GM23248 (cell line): ENCODE results near the gene SEMA4D. TPM values are rescaled to one million over a fixed set of nuclear protein-coding genes. Genes with fewer than 3 reads are reported as not detected.

Experiments used
- DNase-seq: peaks from one replicate; pipeline ENCODE4 v3.0.0-alpha.2; 2015
- H2AFZ ChIP-seq: fragments of 200-600 bp; sonication (generic); 2 replicates; pipeline ENCODE4 v1.6.1; 2016; ENCODE audit warnings: antibody characterized with exemption
- H3F3A ChIP-seq: fragments of 200-600 bp; sonication (generic); 2 replicates; pipeline ENCODE4 v1.6.1; 2016; ENCODE audit warnings: mild to moderate bottlenecking, antibody characterized with exemption, mixed run types; ENCODE audit not compliant: insufficient read depth
- H3K27ac ChIP-seq: fragments of 200-600 bp; sonication (generic); 2 replicates; pipeline ENCODE4 v1.5.1; 2016; ENCODE audit warnings: mild to moderate bottlenecking
- H3K27me3 ChIP-seq: fragments of 200-600 bp; sonication (generic); replicated peaks from 2 replicates; pipeline ENCODE4 v1.6.1; 2016; ENCODE audit warnings: mild to moderate bottlenecking; ENCODE audit not compliant: insufficient read depth
- H3K36me3 ChIP-seq: fragments of 200-600 bp; sonication (generic); 2 replicates; pipeline ENCODE4 v1.6.1; 2016; ENCODE audit warnings: low read depth, mild to moderate bottlenecking
- H3K4me1 ChIP-seq: fragments of 200-600 bp; sonication (generic); 2 replicates; pipeline ENCODE4 v1.6.1; 2016; ENCODE audit warnings: mild to moderate bottlenecking; ENCODE audit not compliant: insufficient read depth
- H3K4me2 ChIP-seq: fragments of 200-600 bp; sonication (generic); one replicate; pipeline ENCODE4 v1.6.1; 2016; ENCODE audit warnings: mild to moderate bottlenecking; ENCODE audit not compliant: unreplicated experiment
- H3K4me3 ChIP-seq: fragments of 200-600 bp; sonication (generic); 2 replicates; pipeline ENCODE4 v1.5.1; 2016; ENCODE audit warnings: mild to moderate bottlenecking
- H3K79me2 ChIP-seq: fragments of 200-600 bp; sonication (generic); 2 replicates; pipeline ENCODE4 v1.6.1; 2016; ENCODE audit warnings: mild to moderate bottlenecking; ENCODE audit not compliant: insufficient read depth
- H3K9ac ChIP-seq: fragments of 200-600 bp; sonication (generic); 2 replicates; pipeline ENCODE4 v1.6.1; 2016; ENCODE audit warnings: mild to moderate bottlenecking
- H3K9me2 ChIP-seq: fragments of 200-600 bp; sonication (generic); 2 replicates; pipeline ENCODE4 v1.6.1; 2016; ENCODE audit warnings: mixed run types, mild to moderate bottlenecking, moderate library complexity; ENCODE audit not compliant: insufficient read depth
- H3K9me3 ChIP-seq: fragments of 200-600 bp; sonication (generic); one replicate; pipeline ENCODE4 v1.6.1; 2017; ENCODE audit warnings: low read depth
- H4K20me1 ChIP-seq: fragments of 200-600 bp; sonication (generic); 2 replicates; pipeline ENCODE4 v1.6.0; 2016; ENCODE audit not compliant: insufficient read depth
- EZH2 ChIP-seq: fragments of 200-600 bp; sonication (generic); IDR thresholded peaks from 2 replicates; pipeline ENCODE4 v1.6.1; 2018; ENCODE audit warnings: antibody characterized with exemption, mild to moderate bottlenecking; ENCODE audit not compliant: insufficient read depth, poor library complexity, severe bottlenecking
- EZH2phosphoT487 ChIP-seq: fragments of 200-600 bp; sonication (generic); IDR thresholded peaks from 2 replicates; pipeline ENCODE4 v1.6.1; 2018; ENCODE audit warnings: antibody characterized with exemption, moderate library complexity, mild to moderate bottlenecking, low read depth; ENCODE audit not compliant: insufficient read depth
- WGBS, 2 experiments: methylation state at CpG; one replicate each; pipeline ENCODE4 v1.1.6; 2015 to 2017; ENCODE audit warnings: low lambda C conversion rate in 2 of 2, low coverage in 1 of 2; ENCODE audit errors: missing lambda C conversion rate in 2 of 2; 5-methylcytosine and 5-hydroxymethylcytosine counted together
- in situ Hi-C: fragments of 300-500 bp; cut with MboI; formaldehyde crosslinking; loops from 2 replicates; pipeline ENCODE4 v1.15.0; 2020
- polyA plus RNA-seq: library from polyadenylated mRNA; unstranded; fragments of >200 nt; fragmentation: Nextera tagmentation; extraction: Ambion mirVana; gene quantifications from 2 replicates; pipeline ENCODE4 v1.2.1, GENCODE V29; 2016
- total RNA-seq: library from RNA; depleted of rRNA; stranded (reverse); fragments of >200 nt; shearing (Covaris generic); gene quantifications from 2 replicates; pipeline ENCODE4 v1.2.3, GENCODE V29; 2014

The SEMA4D gene
- total and polyA plus RNA-seq, 2 experiments from 2014 or later = 0.11 TPM

DNA sequence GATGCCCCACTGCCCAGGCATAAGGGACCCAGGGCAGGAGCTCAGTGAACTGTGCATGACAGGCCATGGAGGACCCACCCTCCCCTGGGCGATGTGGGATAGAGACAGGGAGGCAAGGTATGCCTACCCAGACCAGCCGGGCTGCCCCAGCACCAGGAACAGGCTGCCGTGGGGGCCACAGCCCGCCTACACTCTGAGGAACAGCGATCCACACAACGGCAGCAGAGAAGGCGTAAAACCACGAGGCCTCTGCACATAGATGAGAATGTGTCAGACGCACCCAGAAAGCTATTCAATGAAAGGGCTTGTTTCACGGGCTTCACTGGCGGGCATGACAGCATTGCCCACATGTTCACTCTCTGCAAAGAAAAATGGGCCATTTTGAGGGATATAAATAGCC lies 49.5 kb downstream of the SEMA4D start:
- WGBS, 2 experiments = 76% methylated on average over 11 of the region's 11 CpGs
- Histone ChIP-seq H3K9me3 (no peaks in the 10 kb centered on the region), H4K20me1 (no peaks in the 10 kb centered on the region), H3K27ac (no peak overlapping the region), H3K4me2 (no peak overlapping the region), H3F3A (no peaks in the 10 kb centered on the region), H3K79me2 (no peaks in the 10 kb centered on the region), H3K27me3 (no peaks in the 10 kb centered on the region), H3K9ac (no peak overlapping the region), H3K4me3 (no peak overlapping the region), H2AFZ (no peak overlapping the region), H3K9me2 (no peaks in the 10 kb centered on the region), H3K4me1 (no peaks in the 10 kb centered on the region), H3K36me3 (no peaks in the 10 kb centered on the region)
- in situ Hi-C loops = no loop called here
- TF ChIP-seq EZH2 = no peak
- TF ChIP-seq EZH2phosphoT487 = no peak
- DNase-seq = no peak

DNA sequence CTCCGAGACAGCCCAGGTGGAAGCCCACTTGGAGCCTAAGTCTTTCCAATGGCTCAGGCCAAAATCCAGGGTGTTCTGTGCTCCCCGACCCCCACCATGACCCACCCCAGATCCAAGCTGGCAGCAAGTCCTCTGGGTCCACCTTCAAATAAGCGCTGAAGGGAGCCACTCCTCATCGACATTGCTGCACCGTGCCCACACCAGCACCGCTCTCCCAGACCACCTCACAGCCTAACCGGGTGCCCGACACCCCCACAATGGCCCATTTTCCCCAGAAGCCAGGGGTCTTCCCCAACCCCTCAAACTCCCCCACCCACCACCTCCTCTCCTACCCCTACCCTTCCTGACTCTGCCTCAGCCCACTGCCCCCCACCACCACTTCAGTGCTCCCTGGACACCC lies 50.5 kb downstream of the SEMA4D start:
- in situ Hi-C loops = no loop called here
- Histone ChIP-seq H3K27me3 (no peaks in the 10 kb centered on the region), H3K79me2 (no peaks in the 10 kb centered on the region), H3K9me3 (no peaks in the 10 kb centered on the region), H3F3A (no peaks in the 10 kb centered on the region), H4K20me1 (no peaks in the 10 kb centered on the region), H3K9me2 (no peaks in the 10 kb centered on the region), H3K9ac (no peak overlapping the region), H3K4me1 (no peaks in the 10 kb centered on the region), H3K4me2 (no peak overlapping the region), H3K27ac (no peak overlapping the region), H2AFZ (no peak overlapping the region), H3K4me3 (no peak overlapping the region), H3K36me3 (no peaks in the 10 kb centered on the region)
- no peak for TF ChIP-seq EZH2phosphoT487
- no peak for DNase-seq
- 56 to 91% methylated on average over 2 to 8 of the region's 8 CpGs for WGBS, 2 experiments

DNA sequence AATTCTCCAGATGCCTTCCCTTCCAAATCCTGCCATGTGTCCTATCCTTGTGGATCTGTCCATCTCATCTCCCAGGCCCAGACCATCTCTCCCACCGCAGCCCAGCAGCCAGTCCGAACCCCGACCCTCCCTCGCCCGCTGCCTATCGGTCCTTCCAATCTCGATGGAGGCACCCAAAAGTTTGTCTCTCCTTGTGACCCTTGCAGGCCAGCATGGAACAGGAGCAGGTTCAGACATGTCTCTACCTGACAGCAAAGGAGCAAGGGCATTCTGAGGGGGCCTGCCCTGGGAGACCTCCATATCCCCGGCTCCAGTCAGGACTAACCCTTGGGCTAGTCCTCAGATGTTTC lies 51.0 kb downstream of the SEMA4D start:
- in situ Hi-C loops = no loop called here

DNA sequence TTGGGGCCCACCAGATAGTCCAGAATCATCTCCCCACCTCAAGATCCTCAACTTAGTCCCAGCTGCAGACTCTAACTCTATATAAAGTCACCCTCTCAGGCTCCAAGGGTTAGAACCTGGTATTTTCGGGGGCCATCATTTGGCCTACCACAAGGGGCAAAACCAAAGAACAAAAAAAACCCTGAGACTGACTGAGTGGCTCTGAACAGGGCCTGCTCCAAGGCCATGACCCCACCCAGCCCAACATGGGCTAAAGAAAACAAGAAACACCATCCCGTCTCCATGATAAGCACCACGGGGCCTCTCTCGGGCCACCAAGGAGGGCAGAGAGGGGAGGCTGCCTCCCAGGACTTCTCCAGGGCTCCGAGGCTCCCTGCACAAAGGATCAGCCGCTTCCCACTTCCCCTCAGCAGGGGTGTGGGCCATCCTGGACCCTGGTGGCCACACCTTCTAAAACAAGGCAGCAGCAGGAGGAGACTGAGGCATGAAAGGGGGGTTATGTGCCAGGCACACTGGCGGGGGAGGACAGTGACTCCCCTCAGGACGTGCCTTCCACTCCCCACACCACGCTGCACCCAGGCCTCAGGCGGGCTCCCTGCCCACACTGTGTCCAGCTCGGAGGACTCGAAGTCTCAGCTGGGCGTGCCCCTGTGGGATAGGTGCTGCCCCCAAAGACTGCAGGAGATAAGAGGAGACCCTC lies 51.5 kb downstream of the SEMA4D start:
- H4K20me1 ChIP-seq = no peaks in the 10 kb centered on the region
- no peaks in the 10 kb centered on the region for H3K27me3 ChIP-seq
- no peaks in the 10 kb centered on the region for H3K36me3 ChIP-seq
- TF ChIP-seq EZH2phosphoT487 = no peak
- TF ChIP-seq EZH2 = no peak
- whole genome bisulfite sequencing, 2 experiments = 78 to 80% methylated on average over 12 to 13 of the region's 13 CpGs
- no peaks in the 10 kb centered on the region for H3K9me2 ChIP-seq
- H3K4me2 ChIP-seq = no peak overlapping the region
- H3F3A ChIP-seq = no peaks in the 10 kb centered on the region
- no peak overlapping the region for H3K4me3 ChIP-seq
- DNase-seq = no peak
- no peak overlapping the region for H3K27ac ChIP-seq
- in situ Hi-C loops = no loop called here
- H3K9ac ChIP-seq = no peak overlapping the region
- no peaks in the 10 kb centered on the region for H3K4me1 ChIP-seq
- no peaks in the 10 kb centered on the region for H3K79me2 ChIP-seq
- H2AFZ ChIP-seq = no peak overlapping the region
- no peaks in the 10 kb centered on the region for H3K9me3 ChIP-seq

More for the DNA sequence above, 51.0 kb downstream of the SEMA4D start:
- H3F3A ChIP-seq = no peaks in the 10 kb centered on the region
- 82% methylated on average over 8 of the region's 8 CpGs for WGBS, 2 experiments
- H4K20me1 ChIP-seq = no peaks in the 10 kb centered on the region
- H3K4me1 ChIP-seq = no peaks in the 10 kb centered on the region
- H3K27me3 ChIP-seq = no peaks in the 10 kb centered on the region
- no peak overlapping the region for H3K4me3 ChIP-seq
- H3K9me3 ChIP-seq = no peaks in the 10 kb centered on the region
- H3K9me2 ChIP-seq = no peaks in the 10 kb centered on the region
- H3K27ac ChIP-seq = no peak overlapping the region
- no peak for DNase-seq
- H2AFZ ChIP-seq = no peak overlapping the region
- no peaks in the 10 kb centered on the region for H3K36me3 ChIP-seq
- TF ChIP-seq EZH2phosphoT487 = no peak
- no peak for TF ChIP-seq EZH2
- H3K79me2 ChIP-seq = no peaks in the 10 kb centered on the region
- H3K4me2 ChIP-seq = no peak overlapping the region
- H3K9ac ChIP-seq = no peak overlapping the region
